Right hindlimb (tissue), 1 donor: Measurements from ENCODE around the gene AMZ1.

ENCODE experiments used
- DNase-seq: peaks from one replicate; pipeline ENCODE4 v3.0.0-alpha.2; 2018

Gene AMZ1

DNA sequence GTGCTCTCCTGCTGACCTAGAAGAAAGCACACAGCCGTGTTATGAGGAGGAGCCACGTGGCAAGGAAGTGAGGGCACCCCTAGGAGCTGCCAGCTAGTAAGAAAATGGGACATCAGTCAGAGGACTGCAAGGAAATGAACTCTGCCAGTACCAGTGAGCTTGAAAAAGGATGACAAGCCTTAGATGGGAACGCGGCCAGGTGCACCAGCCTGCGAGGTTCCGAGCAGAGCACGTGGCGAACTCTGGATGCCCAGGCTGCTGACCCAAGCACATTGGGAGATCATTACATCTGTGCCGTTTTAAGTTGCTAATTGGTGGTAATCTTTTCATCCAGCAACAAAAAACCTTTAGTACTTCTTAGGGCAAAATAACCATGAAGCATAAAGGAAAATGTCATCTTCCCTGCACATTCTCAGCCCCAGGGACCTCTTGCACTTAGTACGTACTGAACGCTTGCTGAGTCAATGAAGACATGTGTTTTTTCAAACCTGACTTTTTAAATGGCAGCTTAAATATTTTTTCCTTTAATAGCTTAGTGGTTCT is 69.4 kb downstream of the AMZ1 start:
- no peak for DNase-seq

DNA sequence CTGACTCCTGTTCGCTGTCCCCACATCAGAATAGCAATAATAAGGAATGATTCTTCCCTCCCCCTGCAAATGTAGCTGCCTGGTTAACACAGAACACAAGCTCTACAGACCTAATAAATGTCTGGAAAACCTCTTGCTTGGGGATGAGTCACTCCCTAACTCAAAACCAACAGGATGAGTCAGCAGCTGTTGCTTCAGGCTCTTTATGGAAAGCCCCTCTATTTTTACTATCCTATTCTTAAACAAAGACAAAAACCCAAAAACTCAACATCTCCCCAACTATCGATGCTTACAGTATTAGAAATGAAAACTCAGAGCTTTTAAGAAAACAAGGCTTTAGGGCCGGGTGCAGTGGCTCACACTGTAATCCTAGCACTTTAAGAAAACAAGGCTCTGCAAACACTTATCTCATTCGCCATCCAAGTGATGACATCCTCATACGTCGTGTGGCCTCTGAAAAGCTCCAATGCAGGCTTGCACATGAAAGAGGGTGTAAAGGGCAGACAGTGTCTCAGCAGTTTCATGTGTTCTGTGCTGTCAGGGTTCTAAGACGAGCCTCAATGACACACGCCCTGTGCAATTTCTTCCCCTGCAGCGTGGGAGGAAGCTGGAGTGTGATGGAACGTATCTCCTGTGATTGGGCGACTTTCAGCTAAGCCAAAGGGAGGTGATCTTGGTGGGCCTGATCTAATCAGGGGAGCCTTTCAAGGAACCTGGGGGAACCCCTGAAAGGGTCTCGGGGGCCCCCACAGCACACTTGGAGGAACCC is 70.1 kb downstream of the AMZ1 start:
- DNase-seq, result peak; percentile 76

DNA sequence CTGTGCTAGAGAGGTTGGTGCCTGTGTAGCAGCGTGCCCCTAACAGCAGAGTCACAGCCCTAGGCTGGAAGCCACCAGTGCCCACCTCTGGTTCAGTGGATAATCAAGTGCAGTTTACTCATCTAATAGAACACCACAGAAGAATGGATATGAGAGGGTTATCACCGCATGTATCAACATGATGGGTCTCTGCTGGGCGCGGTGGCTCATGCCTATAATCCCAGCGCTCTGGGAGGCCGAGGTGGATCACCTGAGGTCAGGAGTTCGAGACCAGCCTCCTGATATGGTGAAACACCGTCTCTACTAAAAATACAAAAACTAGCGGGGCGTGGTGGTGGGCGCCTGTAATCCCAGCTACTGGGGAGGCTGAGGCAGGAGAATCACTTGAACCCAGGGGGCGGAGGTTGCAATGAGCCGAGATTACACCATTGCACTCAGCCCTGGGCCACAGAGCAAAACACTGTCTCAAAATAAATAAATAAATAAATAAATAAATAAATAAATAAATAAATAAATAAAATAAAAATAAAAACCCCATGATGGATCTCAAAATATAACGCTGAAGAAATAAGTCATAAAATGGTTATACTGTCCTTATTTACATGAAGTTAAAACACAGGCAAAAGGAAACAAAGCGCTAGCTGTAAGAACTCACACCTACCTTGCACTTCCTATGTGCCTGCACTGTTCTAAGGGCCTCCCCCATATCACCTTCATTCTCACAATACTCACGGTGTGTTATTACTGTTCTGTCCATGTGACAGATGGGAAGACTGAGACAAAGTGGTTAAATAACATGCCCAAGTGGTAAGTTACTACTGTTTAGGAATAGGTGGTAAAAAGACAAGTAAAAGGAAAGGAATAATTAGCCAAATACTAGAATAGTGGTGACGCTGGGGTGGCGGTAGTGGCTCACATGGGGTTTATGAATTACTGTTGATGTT is 70.9 kb downstream of the AMZ1 start:
- no peak for DNase-seq

GRCh38 chr7:2759736-2760097 is 71.7 kb downstream of the AMZ1 start:
- peak; percentile 81 for DNase-seq

DNA sequence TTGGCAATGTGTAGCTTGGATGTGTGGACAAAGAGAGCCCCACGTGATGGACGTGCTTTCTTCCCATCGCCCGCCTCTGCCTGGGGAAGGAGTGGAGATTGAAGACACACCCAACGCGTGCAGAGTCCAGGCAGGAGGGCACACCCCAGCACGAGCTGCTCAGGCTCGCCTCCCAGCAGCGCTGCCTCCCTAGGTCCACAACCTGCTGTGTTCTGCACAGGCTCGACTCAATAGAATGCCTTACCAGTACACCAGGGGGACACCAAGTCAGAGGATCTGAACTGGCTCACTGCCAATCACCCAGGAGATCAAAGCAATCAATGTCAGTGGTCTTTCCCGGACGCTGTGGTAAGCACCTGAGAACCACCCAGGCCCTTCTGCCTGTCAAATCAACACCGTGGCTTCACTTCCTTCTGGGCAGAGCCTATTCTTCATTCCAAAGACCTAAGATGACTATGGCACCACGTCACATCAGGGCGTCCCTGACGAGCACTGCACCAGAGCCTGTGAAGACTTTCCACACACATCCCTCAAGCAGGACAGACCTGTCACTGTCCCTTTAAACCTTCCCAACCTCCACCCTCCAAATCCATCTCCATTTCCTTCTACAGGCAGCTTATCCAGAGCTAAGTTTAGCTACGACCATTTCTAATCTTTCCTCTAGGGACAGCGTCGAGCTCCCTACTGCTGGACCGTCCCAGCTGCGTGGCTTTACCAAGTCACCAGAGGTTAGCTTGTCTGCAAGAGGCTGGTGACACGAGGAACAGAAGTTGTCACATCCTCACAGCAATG is 72.3 kb downstream of the AMZ1 start:
- DNase-seq, result peak; percentile 68

DNA sequence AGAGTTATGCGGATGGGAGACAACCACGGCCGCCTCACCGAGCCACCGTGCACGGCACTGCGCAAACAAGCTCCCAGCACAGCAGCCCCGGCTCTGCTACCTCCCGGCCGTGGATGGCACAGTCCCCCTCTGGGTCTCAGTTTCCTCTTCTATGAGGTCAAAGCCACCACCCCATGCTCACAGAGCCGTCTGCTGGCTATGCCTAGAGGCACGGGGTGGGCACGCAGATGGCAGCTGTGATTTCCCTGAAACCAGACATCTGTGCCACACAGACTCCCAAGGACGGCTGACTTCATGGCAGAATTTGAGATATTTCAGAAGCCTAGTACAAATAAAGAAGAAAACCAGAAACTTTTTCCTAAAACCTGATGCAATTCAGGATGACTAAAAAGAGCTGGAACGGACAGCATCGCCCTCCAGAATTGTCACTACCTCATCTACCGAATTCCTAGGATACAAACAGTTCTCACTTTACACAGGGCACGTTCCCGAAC is 73.2 kb downstream of the AMZ1 start:
- DNase-seq, result no peak

GRCh38 chr7:2761801-2762497 is 73.9 kb downstream of the AMZ1 start:
- DNase-seq, result no peak

DNA sequence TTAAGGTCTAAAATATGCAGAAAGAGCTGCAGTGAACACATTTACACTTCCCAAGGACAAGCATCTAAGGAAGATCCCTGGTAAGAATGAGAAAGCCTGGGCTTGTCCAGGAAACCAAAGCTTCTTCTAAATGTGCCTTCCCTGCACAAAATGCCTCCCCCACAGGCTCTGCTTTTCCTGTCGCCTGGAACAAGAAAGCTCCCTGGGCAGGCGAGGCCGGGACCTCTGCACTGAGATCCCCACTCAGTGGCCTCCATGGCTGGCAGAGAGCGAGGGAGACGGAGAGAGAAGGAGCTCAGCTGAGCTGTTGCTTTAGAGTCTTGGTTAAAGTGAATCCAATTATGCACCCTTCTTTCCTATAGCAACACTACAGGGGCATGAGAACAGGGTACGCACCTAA is 75.6 kb downstream of the AMZ1 start:
- DNase-seq, result no peak

DNA sequence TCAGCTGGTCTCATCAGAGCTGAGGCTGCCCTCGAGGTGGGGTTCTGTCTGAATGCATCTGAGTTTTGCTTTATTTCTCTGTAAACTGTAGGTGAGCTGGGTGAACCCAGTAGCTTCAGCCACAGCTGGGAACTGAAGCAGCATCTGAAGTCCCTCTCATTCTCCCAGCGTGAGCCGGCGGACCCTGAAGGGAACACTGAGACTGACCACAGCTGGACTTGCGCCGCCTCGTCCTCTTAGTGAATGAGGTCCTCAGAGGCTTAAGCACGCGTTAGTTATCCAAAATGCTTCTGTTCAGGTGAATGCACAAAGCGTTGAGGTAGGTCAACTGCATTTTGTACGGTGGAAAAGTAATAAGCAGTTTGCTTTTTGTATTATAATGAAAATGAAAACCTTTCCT is 76.6 kb downstream of the AMZ1 start:
- no peak for DNase-seq
